Posterior vena cava (tissue), 2 donors: ENCODE results near the gene CNR2. TPM values are rescaled to one million over a fixed set of nuclear protein-coding genes. Genes with fewer than 3 reads are reported as not detected.

Source experiments
- microRNA-seq, 2 donors: library from miRNA; unstranded; fragments of <30 nt; microRNA quantifications; one replicate each; pipeline ENCODE4 v1.2.0, GENCODE V29; 2020 to 2021; ENCODE audit warnings: borderline microRNAs expressed in 2 of 2
- total RNA-seq, 2 donors: library from RNA; stranded (reverse); fragmentation: NEBNext Ultra II Directional; extraction: Animal tissue kit (Norgen Biotek cat#: 25700); gene quantifications; one replicate each; pipeline ENCODE4 v1.2.1, GENCODE V29; 2021
- donor health status: DM: yes; HTN: yes; CAD: no.
- donor health status: DM: yes; HTN: yes; CAD: no.

CNR2 gene
- total RNA-seq, 2 donors from 2014 or later: 0.05 to 0.14 TPM

Small RNAs within 50 kb of the gene (microRNA-seq; reads per million reads assigned to microRNA genes)
- gene MIR378F: 0 reads per million in 2 donors

Other genes with a start within 250 kb of the CNR2 start
- gene RPL11, start 221.6 kb downstream of the CNR2 start, total RNA-seq: 100 to 1,000 TPM; 706 to 724 TPM
- gene ELOA, start 169.9 kb downstream of the CNR2 start, total RNA-seq: 10 to 100 TPM; 34.4 to 34.8 TPM
- gene PITHD1, start 134.9 kb downstream of the CNR2 start, total RNA-seq: 10 to 100 TPM; 35.6 to 40.4 TPM
- 10 to 100 TPM; 21.1 to 21.8 TPM for gene LYPLA2, start 122.2 kb downstream of the CNR2 start, total RNA-seq
- 10 to 100 TPM; 15.2 to 18.4 TPM for gene GALE, start 112.6 kb downstream of the CNR2 start, total RNA-seq
- 10 to 100 TPM; 23.1 to 27.4 TPM for gene HMGCL, start 87.9 kb downstream of the CNR2 start, total RNA-seq
- gene FUCA1, start 45.1 kb downstream of the CNR2 start, total RNA-seq: 10 to 100 TPM; 13.8 to 27.9 TPM
- gene PNRC2, start 46.5 kb upstream of the CNR2 start, total RNA-seq: 100 to 1,000 TPM in 1 of 2 donors, 10 to 100 TPM in 1; 85.6 to 104 TPM
- 10 to 100 TPM; 74.1 to 77.4 TPM for gene SRSF10, start 67.0 kb upstream of the CNR2 start, total RNA-seq
- 1 to 10 TPM in 1 of 2 donors, under 1 TPM in 1; 0.83 to 1.2 TPM for gene MYOM3, start 198.8 kb upstream of the CNR2 start, total RNA-seq
- gene IL22RA1, start 229.8 kb upstream of the CNR2 start, total RNA-seq: under 1 TPM in 1 of 2 donors, not detected in 1; 0.10 TPM